Mucosa of stomach (tissue), 1 donor: Measurements from ENCODE around the gene ATF6.

Source experiments
- H3K27me3 ChIP-seq: one replicate; pipeline ENCODE4 v1.7.0; 2013; ENCODE audit warnings: mild to moderate bottlenecking, low read length; ENCODE audit not compliant: control insufficient read depth, insufficient read depth
- H3K36me3 ChIP-seq: one replicate; pipeline ENCODE4 v1.7.0; 2013; ENCODE audit warnings: low read length; ENCODE audit not compliant: control insufficient read depth, insufficient read depth
- H3K4me1 ChIP-seq: one replicate; pipeline ENCODE4 v1.7.0; 2013; ENCODE audit warnings: mild to moderate bottlenecking, low read length; ENCODE audit not compliant: control insufficient read depth, insufficient read depth
- H3K4me3 ChIP-seq: one replicate; pipeline ENCODE4 v1.7.0; 2013; ENCODE audit warnings: low read length
- H3K9ac ChIP-seq: one replicate; pipeline ENCODE4 v1.7.0; 2013; ENCODE audit warnings: mild to moderate bottlenecking, low read length, moderate library complexity
- H3K9me3 ChIP-seq: one replicate; pipeline ENCODE4 v1.7.0; 2013; ENCODE audit warnings: mild to moderate bottlenecking, low read length, moderate library complexity; ENCODE audit not compliant: control insufficient read depth
- donor health status: Pancreatic carcinoma.

Gene ATF6

GRCh38 chr1:161915051-161915503 lies 149.0 kb downstream of the ATF6 start:
- no peak overlapping the region for H3K4me3 ChIP-seq
- no peaks in the 10 kb centered on the region for H3K36me3 ChIP-seq
- H3K4me1 ChIP-seq = no peaks in the 10 kb centered on the region
- no peaks in the 10 kb centered on the region for H3K9me3 ChIP-seq
- no peaks in the 10 kb centered on the region for H3K27me3 ChIP-seq
- H3K9ac ChIP-seq = no peak overlapping the region

DNA sequence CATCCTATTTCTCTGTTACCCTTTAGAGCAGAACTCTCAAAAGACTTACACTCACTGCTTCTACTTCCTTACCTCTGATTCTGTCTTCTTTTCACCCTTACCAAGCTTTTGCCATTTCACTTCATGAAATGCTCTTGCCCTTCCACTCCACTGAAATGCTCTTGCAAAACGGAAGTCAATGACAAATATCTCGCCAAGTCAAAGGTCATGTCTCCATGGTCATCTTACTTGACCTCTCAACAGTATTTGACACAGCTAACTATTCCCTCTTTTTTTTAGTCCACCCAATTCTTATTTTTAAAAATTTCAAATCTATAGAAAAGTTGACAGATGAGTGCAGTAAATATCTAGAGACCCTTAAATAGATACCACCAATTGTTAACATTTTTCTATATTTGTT lies 149.9 kb downstream of the ATF6 start:
- Histone ChIP-seq H3K36me3 (no peaks in the 10 kb centered on the region), H3K27me3 (no peaks in the 10 kb centered on the region), H3K9me3 (no peaks in the 10 kb centered on the region), H3K4me3 (no peak overlapping the region), H3K9ac (no peak overlapping the region), H3K4me1 (no peaks in the 10 kb centered on the region)

DNA sequence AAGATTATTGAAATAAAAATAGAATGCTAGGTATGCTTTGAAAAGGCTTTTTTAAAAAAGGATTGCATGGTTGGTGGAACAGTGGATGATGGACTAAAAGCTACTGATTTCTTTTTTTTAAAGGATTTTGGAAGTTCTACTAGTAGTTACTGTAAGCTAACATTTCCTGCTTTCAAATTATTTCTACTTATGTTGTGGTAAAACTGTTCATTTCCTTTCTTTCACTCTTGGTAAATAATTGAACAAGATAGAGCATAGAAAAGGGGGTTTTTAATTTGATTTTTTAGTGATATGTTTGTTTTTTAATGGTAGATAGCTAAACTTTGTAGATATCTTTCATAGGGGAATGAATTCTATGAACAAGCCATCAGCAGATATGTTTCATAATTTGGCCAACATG lies 153.1 kb downstream of the ATF6 start:
- Histone ChIP-seq H3K36me3 (no peaks in the 10 kb centered on the region), H3K4me3 (no peak overlapping the region), H3K9ac (no peak overlapping the region), H3K4me1 (no peaks in the 10 kb centered on the region), H3K27me3 (no peaks in the 10 kb centered on the region), H3K9me3 (no peaks in the 10 kb centered on the region)

DNA sequence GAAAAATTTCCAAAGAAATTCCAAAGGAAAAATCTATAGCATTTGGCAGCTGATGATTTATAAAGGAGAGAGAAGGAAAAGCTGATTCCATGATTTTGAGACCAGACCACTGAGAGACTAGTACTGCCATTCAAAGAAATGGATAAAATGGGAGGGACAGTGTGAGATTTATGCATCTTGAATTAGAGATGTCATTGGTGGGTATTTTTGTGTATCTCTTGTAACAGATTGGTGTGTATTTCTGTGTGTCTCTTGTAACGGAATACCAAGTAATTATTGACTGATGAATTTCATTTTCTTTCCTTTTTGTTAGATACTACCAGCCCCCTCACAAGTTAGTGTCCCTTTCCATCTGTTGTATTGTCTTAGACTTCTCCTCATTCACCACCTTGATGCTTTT lies 155.4 kb downstream of the ATF6 start:
- no peaks in the 10 kb centered on the region for H3K9me3 ChIP-seq
- no peak overlapping the region for H3K4me3 ChIP-seq
- no peaks in the 10 kb centered on the region for H3K27me3 ChIP-seq
- no peaks in the 10 kb centered on the region for H3K36me3 ChIP-seq
- H3K9ac ChIP-seq = no peak overlapping the region
- H3K4me1 ChIP-seq = no peaks in the 10 kb centered on the region

- Histone ChIP-seq H3K9me3 (no peaks in the 10 kb centered on the region), H3K36me3 (no peaks in the 10 kb centered on the region), H3K4me1 (no peaks in the 10 kb centered on the region), H3K27me3 (no peaks in the 10 kb centered on the region), H3K4me3 (no peak overlapping the region), H3K9ac (no peak overlapping the region)
Measured at GRCh38 chr1:161921990-161922389, 155.9 kb downstream of the ATF6 start.

GRCh38 chr1:161928056-161928455 lies 161.9 kb downstream of the ATF6 start:
- H3K9me3 ChIP-seq = no peaks in the 10 kb centered on the region
- no peaks in the 10 kb centered on the region for H3K27me3 ChIP-seq
- H3K36me3 ChIP-seq = no peaks in the 10 kb centered on the region
- no peak overlapping the region for H3K4me3 ChIP-seq
- H3K9ac ChIP-seq = no peak overlapping the region
- H3K4me1 ChIP-seq = no peaks in the 10 kb centered on the region

DNA sequence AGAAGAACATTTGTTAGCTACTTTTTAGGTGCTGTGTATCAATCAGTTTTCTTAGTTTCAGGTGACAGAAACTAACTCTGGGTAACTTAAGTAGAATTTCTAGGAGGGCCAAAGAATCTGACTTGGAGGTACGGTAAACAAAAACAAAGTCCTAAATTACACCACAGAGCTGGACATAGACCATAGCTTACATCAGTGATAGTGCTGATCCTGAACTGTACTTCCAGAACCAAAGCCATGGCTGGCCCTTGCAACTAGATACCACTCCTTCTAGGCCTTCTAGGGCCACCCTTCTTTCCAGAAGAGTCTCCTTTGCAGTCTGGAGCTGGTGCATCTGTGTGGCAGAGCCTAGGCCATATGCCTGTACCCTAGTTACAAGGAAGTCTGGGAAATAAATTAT lies 163.0 kb downstream of the ATF6 start:
- H3K36me3 ChIP-seq = no peaks in the 10 kb centered on the region

GRCh38 chr1:161930064-161930463 lies 163.9 kb downstream of the ATF6 start:
- Histone ChIP-seq H3K27me3 (no peaks in the 10 kb centered on the region), H3K9me3 (no peaks in the 10 kb centered on the region), H3K9ac (no peak overlapping the region), H3K36me3 (no peaks in the 10 kb centered on the region), H3K4me3 (no peak overlapping the region), H3K4me1 (no peaks in the 10 kb centered on the region)

More for the DNA sequence above, 163.0 kb downstream of the ATF6 start:
- Histone ChIP-seq H3K27me3 (no peaks in the 10 kb centered on the region), H3K4me1 (no peaks in the 10 kb centered on the region), H3K9me3 (no peaks in the 10 kb centered on the region), H3K9ac (no peak overlapping the region), H3K4me3 (no peak overlapping the region)

DNA sequence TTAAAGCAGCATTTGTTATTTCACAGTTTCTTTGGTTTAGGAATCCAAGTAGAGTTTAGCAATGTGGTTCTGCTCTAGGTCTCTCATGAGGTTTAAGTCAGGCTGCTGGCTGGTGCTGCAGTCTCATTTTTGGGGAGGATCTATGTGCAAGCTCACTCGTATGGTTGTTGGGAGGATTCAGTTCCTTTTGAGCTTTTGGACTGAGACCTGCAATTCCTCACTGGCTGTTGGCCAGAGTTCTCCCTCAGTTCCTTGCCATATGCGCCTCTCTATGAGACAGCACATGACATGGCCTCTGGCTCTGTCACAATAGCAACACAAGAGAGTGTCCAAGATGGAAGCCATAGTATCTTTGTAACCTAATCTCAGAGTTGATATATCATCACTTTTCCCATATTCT lies 166.5 kb downstream of the ATF6 start:
- no peaks in the 10 kb centered on the region for H3K9me3 ChIP-seq
- no peak overlapping the region for H3K9ac ChIP-seq
- no peaks in the 10 kb centered on the region for H3K4me1 ChIP-seq

GRCh38 chr1:161933592-161934588 lies 167.8 kb downstream of the ATF6 start:
- Histone ChIP-seq H3K9ac (no peak overlapping the region), H3K4me1 (no peaks in the 10 kb centered on the region), H3K4me3 (no peak overlapping the region), H3K27me3 (no peaks in the 10 kb centered on the region), H3K36me3 (no peaks in the 10 kb centered on the region), H3K9me3 (no peaks in the 10 kb centered on the region)

More for the DNA sequence above, 166.5 kb downstream of the ATF6 start:
- Histone ChIP-seq H3K36me3 (no peaks in the 10 kb centered on the region), H3K27me3 (no peaks in the 10 kb centered on the region), H3K4me3 (no peak overlapping the region)

GRCh38 chr1:161935264-161935663 lies 169.1 kb downstream of the ATF6 start:
- no peak overlapping the region for H3K4me3 ChIP-seq
- no peak overlapping the region for H3K9ac ChIP-seq
- H3K27me3 ChIP-seq = no peaks in the 10 kb centered on the region
- H3K4me1 ChIP-seq = no peaks in the 10 kb centered on the region
- H3K9me3 ChIP-seq = no peaks in the 10 kb centered on the region
- H3K36me3 ChIP-seq = no peaks in the 10 kb centered on the region

DNA sequence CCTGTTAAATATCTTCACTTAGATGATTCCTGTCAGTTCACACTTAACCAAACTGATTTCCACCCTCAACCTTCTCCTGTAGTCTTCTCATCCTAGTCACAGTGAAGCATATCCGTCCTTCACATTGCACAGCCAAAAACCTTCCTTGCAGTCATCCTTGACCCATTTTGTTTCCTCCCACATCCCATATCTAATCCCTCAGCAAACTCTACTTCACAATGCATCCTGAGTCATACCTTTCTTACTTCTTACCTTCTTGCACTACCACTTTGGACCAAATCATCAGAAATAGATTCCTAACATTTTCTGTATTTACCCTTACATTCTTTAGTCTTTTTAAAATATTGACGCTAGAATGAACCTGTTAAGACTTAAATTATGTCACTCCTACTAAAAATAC lies 170.7 kb downstream of the ATF6 start:
- H3K9me3 ChIP-seq = no peaks in the 10 kb centered on the region
- no peaks in the 10 kb centered on the region for H3K27me3 ChIP-seq
- no peak overlapping the region for H3K4me3 ChIP-seq
- H3K9ac ChIP-seq = no peak overlapping the region
- no peaks in the 10 kb centered on the region for H3K4me1 ChIP-seq
- H3K36me3 ChIP-seq = no peaks in the 10 kb centered on the region
